Mesenchymal stem cell (in vitro differentiated cells and primary cell): ENCODE measurements around the gene HOXC4.

ENCODE experiments used
- DNase-seq: peaks from one replicate; pipeline ENCODE4 v3.0.0-alpha.2; 2013
- H2AFZ ChIP-seq: one replicate; pipeline ENCODE4 v1.6.1; 2013; ENCODE audit warnings: low read depth, mild to moderate bottlenecking, control low read depth, inconsistent platforms, low read length, moderate library complexity
- H2AK5ac ChIP-seq: 2 replicates; pipeline ENCODE4 v1.6.1; 2013; ENCODE audit warnings: low read length, moderate library complexity, mild to moderate bottlenecking, inconsistent platforms; ENCODE audit not compliant: severe bottlenecking
- H2BK120ac ChIP-seq: one replicate; pipeline ENCODE4 v1.6.1; 2013; ENCODE audit warnings: low read depth, mild to moderate bottlenecking, inconsistent platforms, low read length, moderate library complexity
- H2BK12ac ChIP-seq, 2 experiments: one replicate each; pipeline ENCODE4 v1.6.1; 2013; ENCODE audit warnings: inconsistent platforms in 2 of 2, low read length in 2 of 2, mild to moderate bottlenecking in 2 of 2, moderate library complexity in 2 of 2, control low read depth in 1 of 2
- H2BK15ac ChIP-seq: one replicate; pipeline ENCODE4 v1.6.1; 2013; ENCODE audit warnings: mild to moderate bottlenecking, low read depth, inconsistent platforms; ENCODE audit not compliant: poor library complexity, severe bottlenecking
- H2BK5ac ChIP-seq: 2 replicates; pipeline ENCODE4 v1.6.1; 2013; ENCODE audit warnings: low read depth, mild to moderate bottlenecking, low read length, control low read depth, inconsistent platforms; ENCODE audit not compliant: poor library complexity, severe bottlenecking
- H3K14ac ChIP-seq, 2 experiments: one replicate each; pipeline ENCODE4 v1.6.1; 2013; ENCODE audit warnings: inconsistent platforms in 2 of 2, low read length in 2 of 2, control low read depth in 1 of 2, mild to moderate bottlenecking in 1 of 2, moderate library complexity in 1 of 2
- H3K18ac ChIP-seq, 2 experiments: one replicate each; pipeline ENCODE4 v1.6.1; 2013; ENCODE audit warnings: inconsistent platforms in 2 of 2, low read length in 2 of 2, control low read depth in 1 of 2, low read depth in 1 of 2, mild to moderate bottlenecking in 1 of 2
- H3K23ac ChIP-seq, 2 experiments: one replicate each; pipeline ENCODE4 v1.6.1; 2013; ENCODE audit warnings: inconsistent platforms in 2 of 2, low read length in 2 of 2, mild to moderate bottlenecking in 2 of 2, moderate library complexity in 2 of 2, control low read depth in 1 of 2
- H3K27ac ChIP-seq: 2 replicates; pipeline ENCODE4 v1.5.1; 2013; ENCODE audit warnings: mild to moderate bottlenecking, moderate library complexity, low read length, control low read depth, inconsistent platforms; ENCODE audit not compliant: poor library complexity, severe bottlenecking
- H3K27me3 ChIP-seq, 2 experiments: 2 replicates each; pipeline versions ENCODE4 v1.6.1 to v1.7.0; 2013; ENCODE audit warnings: low read length in 2 of 2, mild to moderate bottlenecking in 2 of 2, moderate library complexity in 2 of 2, control low read depth in 1 of 2, inconsistent platforms in 1 of 2; ENCODE audit not compliant: control insufficient read depth in 1 of 2, insufficient read depth in 1 of 2
- H3K36me3 ChIP-seq, 2 experiments: 2 replicates each; pipeline versions ENCODE4 v1.6.1 to v1.7.0; 2013; ENCODE audit warnings: low read length in 2 of 2, control low read depth in 1 of 2, inconsistent platforms in 1 of 2, low read depth in 1 of 2, mild to moderate bottlenecking in 1 of 2; ENCODE audit not compliant: insufficient read depth in 2 of 2, control insufficient read depth in 1 of 2
- H3K4ac ChIP-seq, 2 experiments: one replicate each; pipeline ENCODE4 v1.6.1; 2013; ENCODE audit warnings: inconsistent platforms in 2 of 2, low read length in 2 of 2, mild to moderate bottlenecking in 2 of 2, moderate library complexity in 2 of 2, control low read depth in 1 of 2, low read depth in 1 of 2
- H3K4me1 ChIP-seq: 2 replicates; pipeline ENCODE4 v1.6.1; 2013; ENCODE audit warnings: low read depth, low read length, control low read depth; ENCODE audit not compliant: control insufficient read depth, insufficient read depth
- H3K4me2 ChIP-seq: 2 replicates; pipeline ENCODE4 v1.6.1; 2013; ENCODE audit warnings: low read length, mild to moderate bottlenecking, inconsistent platforms; ENCODE audit not compliant: poor library complexity, severe bottlenecking
- H3K4me3 ChIP-seq, 2 experiments: 2 replicates each; pipeline versions ENCODE4 v1.5.1 to v1.7.0; 2013; ENCODE audit warnings: low read length in 2 of 2, mild to moderate bottlenecking in 2 of 2, control low read depth in 1 of 2, low read depth in 1 of 2; ENCODE audit not compliant: insufficient read depth in 1 of 2
- H3K79me1 ChIP-seq: replicated peaks from 2 replicates; pipeline ENCODE4 v1.6.1; 2013; ENCODE audit warnings: mild to moderate bottlenecking, control low read depth, low read length, inconsistent platforms; ENCODE audit not compliant: poor library complexity, severe bottlenecking
- H3K9ac ChIP-seq: 2 replicates; pipeline ENCODE4 v1.7.0; 2013; ENCODE audit warnings: mild to moderate bottlenecking, low read length, moderate library complexity
- H3K9me3 ChIP-seq: 2 replicates; pipeline ENCODE4 v1.7.0; 2013; ENCODE audit warnings: mild to moderate bottlenecking, low read length; ENCODE audit not compliant: control insufficient read depth
- H4K8ac ChIP-seq: one replicate; pipeline ENCODE4 v1.6.1; 2013; ENCODE audit warnings: inconsistent platforms, mild to moderate bottlenecking, low read length, moderate library complexity
- H4K91ac ChIP-seq: one replicate; pipeline ENCODE4 v1.6.1; 2013; ENCODE audit warnings: mild to moderate bottlenecking, low read length, inconsistent platforms
- WGBS: methylation state at CpG from one replicate; pipeline ENCODE4 v1.1.7; 2013; ENCODE audit warnings: mixed read lengths; 5-methylcytosine and 5-hydroxymethylcytosine counted together

HOXC4 gene

DNA sequence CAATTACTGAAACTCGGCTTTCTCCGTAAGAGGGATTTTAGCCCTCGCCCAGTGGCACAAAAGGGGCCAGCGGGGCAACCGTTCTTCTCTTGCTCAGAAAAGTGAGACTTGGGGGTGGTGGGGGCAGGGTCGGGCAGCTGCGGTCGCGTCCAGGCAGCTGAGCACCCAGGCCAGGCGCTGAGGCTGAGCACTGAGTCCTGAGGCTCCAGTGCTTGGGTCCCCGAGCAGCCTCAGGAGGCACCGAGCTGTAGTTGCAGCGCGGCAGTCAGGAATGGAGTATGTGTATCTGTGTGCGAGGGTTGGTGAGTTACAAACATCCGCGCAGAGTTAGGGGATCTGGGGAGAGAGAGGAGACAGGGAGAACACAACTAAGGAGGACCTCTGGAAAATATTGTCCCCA, 29.5 kb upstream of the HOXC4 start:
- H2AFZ ChIP-seq, result no peak overlapping the region
- peaks cover 4% of the 10 kb centered on the region in 2 experiments for H3K36me3 ChIP-seq
- DNase-seq, result peak; percentile 55
- H2BK12ac ChIP-seq, result peak overlapping the region; percentile 51 to 61
- peak overlapping the region; percentile 88 to 92 for H3K4ac ChIP-seq
- H3K4me1 ChIP-seq, result peaks cover 36% of the 10 kb centered on the region
- peak overlapping the region; percentile 96 for H3K9ac ChIP-seq
- H2AK5ac ChIP-seq, result no peak overlapping the region
- H3K23ac ChIP-seq, result peak overlapping the region in 1 of 2 experiments; percentile 12
- H4K8ac ChIP-seq, result peak overlapping the region; percentile 89
- peak overlapping the region; percentile 65 for H3K27ac ChIP-seq
- peak overlapping the region; percentile 40 for H3K4me2 ChIP-seq
- H3K14ac ChIP-seq, result peak overlapping the region in 1 of 2 experiments; percentile 55
- H4K91ac ChIP-seq, result peak overlapping the region; percentile 93
- no peak overlapping the region for H2BK5ac ChIP-seq
- peak overlapping the region; percentile 36 for H2BK15ac ChIP-seq
- peak overlapping the region; percentile 86 for H3K18ac ChIP-seq
- H2BK120ac ChIP-seq, result peak overlapping the region; percentile 44
- H3K4me3 ChIP-seq, result peak overlapping the region in 1 of 2 experiments; percentile 86
- peaks cover 0 to 3% of the 10 kb centered on the region in 2 experiments for H3K27me3 ChIP-seq
- no peaks in the 10 kb centered on the region for H3K9me3 ChIP-seq
- 6% methylated on average over 16 of the region's 17 CpGs for WGBS
- no peaks in the 10 kb centered on the region for H3K79me1 ChIP-seq

GRCh38 chr12:54024581-54025305, 28.9 kb upstream of the HOXC4 start:
- peaks cover 36% of the 10 kb centered on the region for H3K4me1 ChIP-seq
- peak overlapping the region; percentile 42 for H2BK120ac ChIP-seq
- peak overlapping the region; percentile 54 to 86 for H3K18ac ChIP-seq
- WGBS, result 8% methylated on average over 1 of the region's 5 CpGs
- H4K8ac ChIP-seq, result peak overlapping the region; percentile 70
- peak overlapping the region; percentile 40 for H3K4me2 ChIP-seq
- H2BK5ac ChIP-seq, result no peak overlapping the region
- no peaks in the 10 kb centered on the region for H3K9me3 ChIP-seq
- no peaks in the 10 kb centered on the region for H3K79me1 ChIP-seq
- DNase-seq, result no peak
- H3K23ac ChIP-seq, result peak overlapping the region in 1 of 2 experiments; percentile 14
- peak overlapping the region; percentile 96 for H3K9ac ChIP-seq
- H2BK15ac ChIP-seq, result peak overlapping the region; percentile 60
- H2BK12ac ChIP-seq, result peak overlapping the region in 1 of 2 experiments; percentile 51
- peak overlapping the region; percentile 79 for H2AK5ac ChIP-seq
- H4K91ac ChIP-seq, result peak overlapping the region; percentile 68
- peaks cover 4% of the 10 kb centered on the region in 2 experiments for H3K36me3 ChIP-seq
- peaks cover 0 to 3% of the 10 kb centered on the region in 2 experiments for H3K27me3 ChIP-seq
- H3K4me3 ChIP-seq, result peak overlapping the region in 1 of 2 experiments; percentile 86
- H2AFZ ChIP-seq, result no peak overlapping the region
- H3K27ac ChIP-seq, result peak overlapping the region; percentile 65
- no peak overlapping the region for H3K14ac ChIP-seq
- H3K4ac ChIP-seq, result no peak overlapping the region

- Histone ChIP-seq H4K91ac (peak overlapping the region; percentile 68), H3K18ac (peak overlapping the region; percentile 40 to 92), H3K9me3 (no peaks in the 10 kb centered on the region), H3K36me3 (peaks cover 7 to 10% of the 10 kb centered on the region in 2 experiments), H3K9ac (peak overlapping the region; percentile 96), H3K4me2 (peak overlapping the region; percentile 41), H2BK15ac (peak overlapping the region; percentile 83), H3K4me1 (peaks cover 34% of the 10 kb centered on the region), H3K4ac (peak overlapping the region in 1 of 2 experiments; percentile 87), H3K23ac (peak overlapping the region in 1 of 2 experiments; percentile 99), H2AK5ac (peak overlapping the region; percentile 98), H2BK120ac (peak overlapping the region; percentile 89), H3K4me3 (peak overlapping the region in 1 of 2 experiments; percentile 86), H3K27ac (peak overlapping the region; percentile 90), H4K8ac (peak overlapping the region; percentile 95), H3K27me3 (peaks cover 0 to 3% of the 10 kb centered on the region in 2 experiments), H3K79me1 (no peaks in the 10 kb centered on the region), H3K14ac (peak overlapping the region in 1 of 2 experiments; percentile 74), H2AFZ (no peak overlapping the region), H2BK12ac (peak overlapping the region in 1 of 2 experiments; percentile 77), H2BK5ac (peak overlapping the region; percentile 5)
- DNase-seq, result peak; percentile 61
- 14% methylated on average over 7 of the region's 7 CpGs for WGBS
Measured at GRCh38 chr12:54025499-54026405, 27.9 kb upstream of the HOXC4 start.
